ENCODE measurements around the gene PRR5. TPM values are rescaled to one million over a fixed set of nuclear protein-coding genes. Genes with fewer than 3 reads are reported as not detected.

The PRR5 gene
- total RNA-seq, 1 experiment from 2014 or later = 11.8 TPM

- no peak overlapping the region for H3K56ac ChIP-seq (ENCODE audit: insufficient read length, low read depth, low read length)
- no peak overlapping the region for H3K4ac ChIP-seq (ENCODE audit: low read depth, low read length)
- no peak overlapping the region for H4K5ac ChIP-seq (ENCODE audit: insufficient read length, low read depth, low read length)
- no peak overlapping the region for H3K18ac ChIP-seq (ENCODE audit: insufficient read length, low read depth, low read length)
- no peak for DNase-seq
- Mint-ChIP-seq H3K9me3 (peaks cover 3 to 6% of the 10 kb centered on the region in 2 experiments; a peak in 3 of 5 replicates), H3K36me3 (ENCODE audit: insufficient read depth in 1 of 3, low read depth in 3 of 3) (peaks cover 18 to 27% (median 23%) of the 10 kb centered on the region in 3 experiments), H3K27me3 (ENCODE audit: low read depth) (no peaks in the 10 kb centered on the region), H3K4me3 (no peak overlapping the region), H3K4me1 (peaks cover 19 to 26% of the 10 kb centered on the region in 2 experiments), H3K27ac (peak overlapping the region in 2 of 3 experiments; percentile 88 to 90; a peak in 2 of 7 replicates)
- peaks cover 7% of the 10 kb centered on the region for H3K79me1 ChIP-seq (ENCODE audit: insufficient read depth, low read depth, low read length, poor library complexity, severe bottlenecking)
- H2AK5ac ChIP-seq (ENCODE audit: insufficient read length, low read length) = no peak overlapping the region
- no peaks in the 10 kb centered on the region for H3K9me3 ChIP-seq (ENCODE audit: control insufficient read depth, low read depth, low read length)
- no peak overlapping the region for H2BK12ac ChIP-seq (ENCODE audit: insufficient read length, low read depth, low read length)
- H3K79me2 ChIP-seq (ENCODE audit: insufficient read depth, low read length) = peaks cover 2% of the 10 kb centered on the region; the same call in 1 of the 2 replicates
- H3K27ac ChIP-seq (ENCODE audit: insufficient read length, low read depth, low read length) = no peak overlapping the region
- H4K8ac ChIP-seq (replicated peaks; ENCODE audit: insufficient read length, low read depth, low read length) = no peak overlapping the region
- TF ChIP-seq CTCF (conservative IDR thresholded peaks at IDR 0.05) = no peak
- H2BK5ac ChIP-seq (ENCODE audit: insufficient read length, low read length) = no peak overlapping the region
- no peak overlapping the region for H2BK15ac ChIP-seq (ENCODE audit: low read depth, low read length)
- H2BK20ac ChIP-seq (ENCODE audit: low read depth, low read length, poor library complexity, severe bottlenecking) = no peak overlapping the region
- no peaks in the 10 kb centered on the region for H4K20me1 ChIP-seq (ENCODE audit: control insufficient read depth, insufficient read depth, insufficient read length)
- WGBS (ENCODE audit: extremely low coverage, insufficient read length, low lambda C conversion rate) = no CpG with 5 or more reads among the region's 23 CpGs
- H3K4me1 ChIP-seq (ENCODE audit: insufficient read depth, low read length) = peaks cover 4% of the 10 kb centered on the region; the same call in 1 of the 2 replicates
- no peak overlapping the region for H3K23ac ChIP-seq (ENCODE audit: insufficient read length, low read depth, low read length)
- no peak overlapping the region for H4K91ac ChIP-seq (ENCODE audit: insufficient read length, low read depth, low read length)
- H3T11ph ChIP-seq (ENCODE audit: low read length) = no peak overlapping the region
- no peak overlapping the region; the same call in 1 of the 2 replicates for H3K14ac ChIP-seq (ENCODE audit: insufficient read depth, low read length)
- H2AFZ ChIP-seq (ENCODE audit: low read length) = no peak overlapping the region
- no peaks in the 10 kb centered on the region for H3K23me2 ChIP-seq (ENCODE audit: insufficient read length, low read depth, low read length, poor library complexity, severe bottlenecking)
- H3K27me3 ChIP-seq (ENCODE audit: insufficient read depth, low read length) = no peaks in the 10 kb centered on the region
- no peak overlapping the region for H3K9ac ChIP-seq (ENCODE audit: extremely low read depth, insufficient read length, low read length)
- no peak overlapping the region for H2BK120ac ChIP-seq (ENCODE audit: low read depth, low read length, poor library complexity, severe bottlenecking)
- no peak overlapping the region for H3K4me2 ChIP-seq (ENCODE audit: insufficient read depth, insufficient read length, low read length)
Measured at GRCh38 chr22:44765571-44766285, 63.7 kb downstream of the PRR5 start.
